Activated CD4-positive, alpha-beta T cell treated with anti-CD3 and anti-CD28 coated beads, Interleukin-2, amount 50 U/mL, for 4 hours (primary cell): Measurements from ENCODE around the gene IRF1.
"Not testable (repeated sequence)": the region's sequence is repeated elsewhere in the genome, so short reads cannot be mapped to it uniquely, and the experiment has no call there.

Experiments used
- DNase-seq, 2 experiments: peaks; one replicate each; pipeline ENCODE4 v3.0.0-alpha.2; 2020

The IRF1 gene

GRCh38 chr5:132486318-132487094 lies 4.1 kb downstream of the IRF1 start:
- DNase-seq: no peak

- DNase-seq: no peak
Observed at GRCh38 chr5:132485641-132486317, 4.8 kb downstream of the IRF1 start.

- DNase-seq: not testable (repeated sequence)
Observed at GRCh38 chr5:132484876-132485640, 5.5 kb downstream of the IRF1 start.

GRCh38 chr5:132484391-132484725 lies 6.2 kb downstream of the IRF1 start:
- no peak for DNase-seq

- no peak for DNase-seq
Observed at GRCh38 chr5:132483661-132484390, 6.7 kb downstream of the IRF1 start.

- DNase-seq: no peak
Observed at GRCh38 chr5:132483101-132483500, 7.5 kb downstream of the IRF1 start.

- DNase-seq: no peak
Observed at GRCh38 chr5:132481596-132482211, 8.9 kb downstream of the IRF1 start.

- DNase-seq: no peak
Observed at GRCh38 chr5:132480893-132481595, 9.5 kb downstream of the IRF1 start.

- no peak for DNase-seq
Observed at GRCh38 chr5:132480546-132480892, 10.1 kb downstream of the IRF1 start.

GRCh38 chr5:132480042-132480441 lies 10.5 kb downstream of the IRF1 start:
- DNase-seq: no peak

GRCh38 chr5:132479111-132479951 lies 11.2 kb downstream of the IRF1 start:
- no peak for DNase-seq

- no peak for DNase-seq
Observed at GRCh38 chr5:132478366-132478871, 12.2 kb downstream of the IRF1 start.

- no peak for DNase-seq
Observed at GRCh38 chr5:132477784-132478365, 12.7 kb downstream of the IRF1 start.

GRCh38 chr5:132476876-132477781 lies 13.4 kb downstream of the IRF1 start:
- DNase-seq: no peak

- DNase-seq: no peak
Observed at GRCh38 chr5:132475987-132476875, 14.3 kb downstream of the IRF1 start.

GRCh38 chr5:132475497-132475882 lies 15.1 kb downstream of the IRF1 start:
- DNase-seq: no peak

GRCh38 chr5:132474881-132475496 lies 15.6 kb downstream of the IRF1 start:
- DNase-seq: no peak
